ENCODE results near the gene YIPF7. TPM values are rescaled to one million over a fixed set of nuclear protein-coding genes. Genes with fewer than 3 reads are reported as not detected.

YIPF7 gene
- 0.49 TPM in 1 of 2 replicates, not detected in the other for total RNA-seq (2022)
- percentile 16 among the genes with signal in this experiment for Bru-seq, nascent RNA
- BruChase-seq, experiment 1, labeled RNA remaining after a 6-hour chase = percentile 34 among the genes with signal in this experiment
- BruChase-seq, experiment 2, labeled RNA remaining after a 2-hour chase = percentile 37 among the genes with signal in this experiment
- long read RNA-seq = 0 reads

DNA sequence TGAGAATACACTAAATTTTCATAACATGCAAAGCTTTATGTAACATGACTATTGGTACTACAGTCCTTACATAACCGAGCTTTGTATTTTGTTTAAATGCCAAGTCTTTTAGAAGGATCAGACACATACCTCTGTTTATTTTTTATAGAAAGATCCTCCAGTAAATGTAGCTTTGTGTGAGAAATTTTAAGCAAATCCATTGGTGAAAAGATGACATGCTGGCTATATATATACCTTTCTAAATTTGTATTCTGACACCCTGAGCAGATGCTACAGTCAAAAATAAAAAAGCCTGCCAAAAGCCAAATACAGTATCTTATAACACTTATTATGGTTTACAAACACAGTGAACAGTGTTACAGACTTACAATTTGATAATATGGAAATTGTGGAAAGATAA is at the start of gene YIPF7:
Gene YIPF7 (minus strand): TSS at position 201 of the 400 bp plus-strand sequence. CDS start 1,525 bp downstream, outside the sequence.
- H3K36me3 Mint-ChIP-seq (ENCODE audit: insufficient read depth, unreplicated experiment) = no peaks in the 10 kb centered on the region
- CTCF ChIA-PET = interaction anchor here (0.7 kb wide), 1 partner anchor 27 kb away, joined by 3 read pairs; the partner anchor contains the start of gene GUF1
- H3K9me3 Mint-ChIP-seq (ENCODE audit: unreplicated experiment) = no peaks in the 10 kb centered on the region
- TF ChIP-seq, protein P1, sequence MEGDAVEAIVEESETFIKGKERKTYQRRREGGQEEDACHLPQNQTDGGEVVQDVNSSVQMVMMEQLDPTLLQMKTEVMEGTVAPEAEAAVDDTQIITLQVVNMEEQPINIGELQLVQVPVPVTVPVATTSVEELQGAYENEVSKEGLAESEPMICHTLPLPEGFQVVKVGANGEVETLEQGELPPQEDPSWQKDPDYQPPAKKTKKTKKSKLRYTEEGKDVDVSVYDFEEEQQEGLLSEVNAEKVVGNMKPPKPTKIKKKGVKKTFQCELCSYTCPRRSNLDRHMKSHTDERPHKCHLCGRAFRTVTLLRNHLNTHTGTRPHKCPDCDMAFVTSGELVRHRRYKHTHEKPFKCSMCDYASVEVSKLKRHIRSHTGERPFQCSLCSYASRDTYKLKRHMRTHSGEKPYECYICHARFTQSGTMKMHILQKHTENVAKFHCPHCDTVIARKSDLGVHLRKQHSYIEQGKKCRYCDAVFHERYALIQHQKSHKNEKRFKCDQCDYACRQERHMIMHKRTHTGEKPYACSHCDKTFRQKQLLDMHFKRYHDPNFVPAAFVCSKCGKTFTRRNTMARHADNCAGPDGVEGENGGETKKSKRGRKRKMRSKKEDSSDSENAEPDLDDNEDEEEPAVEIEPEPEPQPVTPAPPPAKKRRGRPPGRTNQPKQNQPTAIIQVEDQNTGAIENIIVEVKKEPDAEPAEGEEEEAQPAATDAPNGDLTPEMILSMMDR (IDR thresholded peaks at IDR 0.05; ENCODE audit: unreplicated experiment) = no peak
- H3K4me1 Mint-ChIP-seq (ENCODE audit: insufficient read depth, unreplicated experiment) = no peaks in the 10 kb centered on the region
- intact Hi-C loops (cut with micrococcal nuclease) = no loop called here
- H3K27me3 Mint-ChIP-seq (ENCODE audit: insufficient read depth, unreplicated experiment) = no peaks in the 10 kb centered on the region
- H3K4me3 Mint-ChIP-seq (ENCODE audit: unreplicated experiment) = no peak within 1 kb of the TSS
- H3K27ac Mint-ChIP-seq (ENCODE audit: low read depth, unreplicated experiment) = no peak within 1 kb of the TSS
- no peak for DNase-seq (ENCODE audit: unreplicated experiment)
- no TSS peak for BruUV-seq (replicated peaks)
- POLR2A ChIA-PET = no interaction called here

DNA sequence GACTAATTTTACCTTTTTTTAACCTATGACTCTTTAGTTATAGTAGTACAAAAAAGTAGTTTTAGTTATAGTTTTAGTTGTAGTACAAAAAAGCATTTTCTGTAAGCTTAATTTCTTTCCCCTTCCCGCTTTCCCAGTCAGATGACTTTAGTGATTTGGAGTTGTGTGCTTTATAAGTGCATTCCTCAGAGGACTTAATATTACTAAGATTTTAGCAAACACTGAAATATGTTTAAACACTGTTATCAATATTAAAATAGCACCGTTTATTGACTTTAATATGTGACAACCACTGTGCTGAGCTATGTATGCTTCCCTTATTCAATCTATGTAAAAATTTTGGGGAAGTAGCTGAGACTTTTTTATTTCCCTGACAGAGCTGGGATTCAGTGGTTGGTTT is 49.6 kb upstream of the YIPF7 start:
- H3K36me3 Mint-ChIP-seq (ENCODE audit: insufficient read depth, unreplicated experiment) = peaks cover 62% of the 10 kb centered on the region
- H3K27me3 Mint-ChIP-seq (ENCODE audit: insufficient read depth, unreplicated experiment) = no peaks in the 10 kb centered on the region
- no peak overlapping the region for H3K27ac Mint-ChIP-seq (ENCODE audit: low read depth, unreplicated experiment)
- no peak for DNase-seq (ENCODE audit: unreplicated experiment)
- no peaks in the 10 kb centered on the region for H3K9me3 Mint-ChIP-seq (ENCODE audit: unreplicated experiment)
- intact Hi-C loops (cut with micrococcal nuclease) = no loop called here
- no TSS peak for BruUV-seq (replicated peaks)
- TF ChIP-seq, protein P1 (IDR thresholded peaks at IDR 0.05; ENCODE audit: unreplicated experiment) = no peak
- H3K4me3 Mint-ChIP-seq (ENCODE audit: unreplicated experiment) = no peak overlapping the region
- H3K4me1 Mint-ChIP-seq (ENCODE audit: insufficient read depth, unreplicated experiment) = no peaks in the 10 kb centered on the region
- CTCF ChIA-PET = interaction anchor here (0.7 to 1.0 kb wide), 2 partner anchors 23 to 47 kb away, joined by 3 read pairs; partner anchors contain the start of gene GUF1
- POLR2A ChIA-PET = interaction anchor here (1.2 to 1.3 kb wide), 2 partner anchors 16 to 17 kb away, joined by 3 read pairs; no protein-coding TSS in a partner anchor

DNA sequence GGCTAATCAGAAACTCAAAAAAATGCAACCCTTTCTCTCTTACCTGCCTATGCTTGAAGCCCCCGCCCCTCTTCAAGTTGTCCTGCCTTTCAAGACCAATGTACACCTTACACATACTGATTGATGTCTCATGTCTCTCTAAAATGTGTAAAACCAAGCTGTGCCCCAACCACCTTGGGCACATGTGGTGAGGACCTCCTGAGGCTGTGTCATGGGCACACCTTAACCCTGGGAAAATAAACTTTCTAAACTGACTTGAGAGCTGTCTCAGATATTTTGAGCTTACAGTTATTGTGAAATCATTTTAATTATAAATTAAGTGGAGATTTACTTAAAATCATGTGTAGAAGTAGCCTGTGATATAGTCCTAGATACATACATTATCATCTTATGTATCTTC is 49.0 kb upstream of the YIPF7 start:
- no peak overlapping the region for H3K4me3 Mint-ChIP-seq (ENCODE audit: unreplicated experiment)
- no TSS peak for BruUV-seq (replicated peaks)

DNA sequence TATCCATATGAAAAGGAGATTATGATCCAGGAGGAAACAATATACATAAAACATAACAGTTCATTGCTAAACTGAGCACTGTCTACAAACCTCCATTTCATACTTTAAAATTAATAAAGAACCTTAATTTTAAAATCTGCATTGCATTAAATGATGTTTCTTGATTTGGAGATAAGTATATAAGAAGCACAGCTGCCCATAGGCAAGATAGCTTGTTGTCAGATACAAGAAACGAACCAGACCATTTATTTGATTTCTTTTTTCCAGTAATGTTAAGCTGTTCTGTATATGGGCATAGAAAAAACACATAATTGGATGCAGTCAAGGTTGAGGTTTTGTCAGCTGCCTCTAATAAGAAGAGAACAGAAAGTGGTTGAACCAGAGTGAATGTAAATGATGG is 33.2 kb upstream of the YIPF7 start:
- TF ChIP-seq, protein P1 (IDR thresholded peaks at IDR 0.05; ENCODE audit: unreplicated experiment) = no peak
- H3K27me3 Mint-ChIP-seq (ENCODE audit: insufficient read depth, unreplicated experiment) = no peaks in the 10 kb centered on the region
- H3K4me1 Mint-ChIP-seq (ENCODE audit: insufficient read depth, unreplicated experiment) = peaks cover 12% of the 10 kb centered on the region
- BruUV-seq (replicated peaks) = no TSS peak
- intact Hi-C loops (cut with micrococcal nuclease) = no loop called here
- no peak overlapping the region for H3K27ac Mint-ChIP-seq (ENCODE audit: low read depth, unreplicated experiment)
- no peaks in the 10 kb centered on the region for H3K9me3 Mint-ChIP-seq (ENCODE audit: unreplicated experiment)
- H3K4me3 Mint-ChIP-seq (ENCODE audit: unreplicated experiment) = no peak overlapping the region
- ChIA-PET CTCF (no interaction called here), POLR2A (interaction anchor here (0.7 kb wide), 1 partner anchor 57 kb away, joined by 3 read pairs; no protein-coding TSS in a partner anchor)
- H3K36me3 Mint-ChIP-seq (ENCODE audit: insufficient read depth, unreplicated experiment) = peaks cover 82% of the 10 kb centered on the region
- DNase-seq (ENCODE audit: unreplicated experiment) = no peak

More for the DNA sequence above, 49.0 kb upstream of the YIPF7 start:
- TF ChIP-seq, protein P1 (IDR thresholded peaks at IDR 0.05; ENCODE audit: unreplicated experiment) = no peak
- H3K9me3 Mint-ChIP-seq (ENCODE audit: unreplicated experiment) = no peaks in the 10 kb centered on the region
- H3K36me3 Mint-ChIP-seq (ENCODE audit: insufficient read depth, unreplicated experiment) = peaks cover 67% of the 10 kb centered on the region
- no peak overlapping the region for H3K27ac Mint-ChIP-seq (ENCODE audit: low read depth, unreplicated experiment)
- ChIA-PET POLR2A (interaction anchor here (1.3 kb wide), 1 partner anchor 17 kb away, joined by 3 read pairs; no protein-coding TSS in a partner anchor), CTCF (interaction anchor here (0.6 to 1.0 kb wide), 2 partner anchors 22 to 25 kb away, joined by 3 read pairs; partner anchors contain the start of gene GUF1)
- no peaks in the 10 kb centered on the region for H3K4me1 Mint-ChIP-seq (ENCODE audit: insufficient read depth, unreplicated experiment)
- H3K27me3 Mint-ChIP-seq (ENCODE audit: insufficient read depth, unreplicated experiment) = no peaks in the 10 kb centered on the region
- intact Hi-C loops (cut with micrococcal nuclease) = no loop called here
- no peak for DNase-seq (ENCODE audit: unreplicated experiment)

Data from MCF 10A (cell line).